ENCODE measurements around the gene C10orf71. TPM values are rescaled to one million over a fixed set of nuclear protein-coding genes. Genes with fewer than 3 reads are reported as not detected.

Gene C10orf71
- total RNA-seq, 1 experiment from 2014 or later, result not detected

DNA sequence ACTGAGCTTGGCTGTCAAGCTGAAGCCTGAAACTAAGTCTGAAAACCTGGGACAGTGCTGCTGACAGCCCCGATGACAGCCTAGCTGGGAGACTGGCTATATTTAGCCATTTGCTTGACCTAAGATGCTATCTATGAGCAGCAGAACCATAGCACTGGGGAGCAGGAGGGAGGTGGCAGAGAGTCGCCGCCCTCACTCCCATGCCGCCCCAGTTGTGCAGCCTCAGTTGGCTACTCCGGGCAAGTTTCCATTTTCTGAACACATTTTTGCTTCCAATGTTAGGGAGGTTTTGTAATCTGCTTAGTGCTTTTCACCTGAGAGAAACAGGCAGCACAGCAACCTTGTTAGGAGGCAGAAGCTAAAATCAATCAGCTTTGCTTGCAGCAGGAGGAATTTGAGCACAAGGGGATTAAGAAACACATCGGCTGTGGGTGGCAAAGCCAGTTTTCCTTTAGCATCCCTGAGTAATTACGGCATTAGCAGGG, 20.4 kb upstream of the C10orf71 start:
- Mint-ChIP-seq H3K36me3 (ENCODE audit: insufficient read depth, unreplicated experiment) (no peaks in the 10 kb centered on the region), H3K4me3 (ENCODE audit: unreplicated experiment) (no peak overlapping the region), H3K27ac (ENCODE audit: low read depth, unreplicated experiment) (no peak overlapping the region), H3K9me3 (ENCODE audit: unreplicated experiment) (no peaks in the 10 kb centered on the region), H3K27me3 (ENCODE audit: insufficient read depth, unreplicated experiment) (peaks cover 19% of the 10 kb centered on the region), H3K4me1 (ENCODE audit: insufficient read depth, unreplicated experiment) (no peaks in the 10 kb centered on the region)
- DNase-seq (ENCODE audit: unreplicated experiment), result no peak
- intact Hi-C loops (cut with micrococcal nuclease), result no loop called here
- CTCF ChIA-PET, result interaction anchor here (0.6 to 0.7 kb wide), 2 partner anchors 45 to 317 kb away, joined by 3 read pairs; no protein-coding TSS in a partner anchor
- BruUV-seq (replicated peaks), result no TSS peak
- TF ChIP-seq, protein P1, sequence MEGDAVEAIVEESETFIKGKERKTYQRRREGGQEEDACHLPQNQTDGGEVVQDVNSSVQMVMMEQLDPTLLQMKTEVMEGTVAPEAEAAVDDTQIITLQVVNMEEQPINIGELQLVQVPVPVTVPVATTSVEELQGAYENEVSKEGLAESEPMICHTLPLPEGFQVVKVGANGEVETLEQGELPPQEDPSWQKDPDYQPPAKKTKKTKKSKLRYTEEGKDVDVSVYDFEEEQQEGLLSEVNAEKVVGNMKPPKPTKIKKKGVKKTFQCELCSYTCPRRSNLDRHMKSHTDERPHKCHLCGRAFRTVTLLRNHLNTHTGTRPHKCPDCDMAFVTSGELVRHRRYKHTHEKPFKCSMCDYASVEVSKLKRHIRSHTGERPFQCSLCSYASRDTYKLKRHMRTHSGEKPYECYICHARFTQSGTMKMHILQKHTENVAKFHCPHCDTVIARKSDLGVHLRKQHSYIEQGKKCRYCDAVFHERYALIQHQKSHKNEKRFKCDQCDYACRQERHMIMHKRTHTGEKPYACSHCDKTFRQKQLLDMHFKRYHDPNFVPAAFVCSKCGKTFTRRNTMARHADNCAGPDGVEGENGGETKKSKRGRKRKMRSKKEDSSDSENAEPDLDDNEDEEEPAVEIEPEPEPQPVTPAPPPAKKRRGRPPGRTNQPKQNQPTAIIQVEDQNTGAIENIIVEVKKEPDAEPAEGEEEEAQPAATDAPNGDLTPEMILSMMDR (IDR thresholded peaks at IDR 0.05; ENCODE audit: unreplicated experiment), result no peak
- POLR2A ChIA-PET, result no interaction called here

- H3K36me3 Mint-ChIP-seq (ENCODE audit: insufficient read depth, unreplicated experiment), result no peaks in the 10 kb centered on the region
- no peaks in the 10 kb centered on the region for H3K4me1 Mint-ChIP-seq (ENCODE audit: insufficient read depth, unreplicated experiment)
- no TSS peak for BruUV-seq (replicated peaks)
- TF ChIP-seq, protein P1 (IDR thresholded peaks at IDR 0.05; ENCODE audit: unreplicated experiment), result no peak
- POLR2A ChIA-PET, result no interaction called here
- no peak for DNase-seq (ENCODE audit: unreplicated experiment)
- H3K27ac Mint-ChIP-seq (ENCODE audit: low read depth, unreplicated experiment), result no peak overlapping the region
- no peak overlapping the region for H3K4me3 Mint-ChIP-seq (ENCODE audit: unreplicated experiment)
- H3K9me3 Mint-ChIP-seq (ENCODE audit: unreplicated experiment), result no peaks in the 10 kb centered on the region
- H3K27me3 Mint-ChIP-seq (ENCODE audit: insufficient read depth, unreplicated experiment), result peaks cover 19% of the 10 kb centered on the region
- CTCF ChIA-PET, result interaction anchor here (0.6 kb wide), 2 partner anchors 45 to 210 kb away, joined by 3 read pairs; no protein-coding TSS in a partner anchor
- intact Hi-C loops (cut with micrococcal nuclease), result no loop called here
Observed at GRCh38 chr10:49279015-49279880, 19.7 kb upstream of the C10orf71 start.

DNA sequence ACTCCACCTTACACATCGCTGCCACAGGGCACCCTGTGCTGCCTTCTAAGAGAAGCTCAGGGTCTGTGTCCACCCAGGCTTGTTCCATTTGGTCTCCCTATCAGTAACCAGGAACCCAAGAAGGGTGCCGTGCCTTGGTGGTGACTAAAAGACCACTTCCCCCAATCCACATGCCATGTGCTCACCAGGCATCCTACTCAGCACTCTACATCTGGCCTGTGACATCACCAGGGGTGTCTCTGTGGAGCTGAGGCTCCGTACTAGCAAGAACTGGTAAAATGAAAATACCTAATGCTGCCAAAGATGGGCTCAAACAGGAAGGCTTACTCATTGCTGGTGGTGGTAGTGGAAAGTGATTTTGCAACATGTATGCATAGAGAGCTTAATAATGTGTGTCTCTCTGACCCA, 19.0 kb upstream of the C10orf71 start:
- no TSS peak for BruUV-seq (replicated peaks)
- POLR2A ChIA-PET, result no interaction called here
- DNase-seq (ENCODE audit: unreplicated experiment), result peak; percentile 80
- TF ChIP-seq, protein P1 (IDR thresholded peaks at IDR 0.05; ENCODE audit: unreplicated experiment), result no peak
- H3K9me3 Mint-ChIP-seq (ENCODE audit: unreplicated experiment), result no peaks in the 10 kb centered on the region
- no peaks in the 10 kb centered on the region for H3K36me3 Mint-ChIP-seq (ENCODE audit: insufficient read depth, unreplicated experiment)
- no peak overlapping the region for H3K4me3 Mint-ChIP-seq (ENCODE audit: unreplicated experiment)
- intact Hi-C loops (cut with micrococcal nuclease), result no loop called here
- no peak overlapping the region for H3K27ac Mint-ChIP-seq (ENCODE audit: low read depth, unreplicated experiment)
- no peaks in the 10 kb centered on the region for H3K4me1 Mint-ChIP-seq (ENCODE audit: insufficient read depth, unreplicated experiment)
- CTCF ChIA-PET, result interaction anchor here (0.6 kb wide), 2 partner anchors 209 to 948 kb away, joined by 3 read pairs; no protein-coding TSS in a partner anchor
- peaks cover 19% of the 10 kb centered on the region for H3K27me3 Mint-ChIP-seq (ENCODE audit: insufficient read depth, unreplicated experiment)

- TF ChIP-seq, protein P1 (IDR thresholded peaks at IDR 0.05; ENCODE audit: unreplicated experiment), result no peak
- CTCF ChIA-PET, result interaction anchor here (0.8 to 1.0 kb wide), 2 partner anchors 14 to 16 kb away, joined by 3 to 4 read pairs; no protein-coding TSS in a partner anchor
- Mint-ChIP-seq H3K4me3 (ENCODE audit: unreplicated experiment) (no peak overlapping the region), H3K27ac (ENCODE audit: low read depth, unreplicated experiment) (no peak overlapping the region), H3K9me3 (ENCODE audit: unreplicated experiment) (no peaks in the 10 kb centered on the region), H3K27me3 (ENCODE audit: insufficient read depth, unreplicated experiment) (peaks cover 19% of the 10 kb centered on the region), H3K36me3 (ENCODE audit: insufficient read depth, unreplicated experiment) (no peaks in the 10 kb centered on the region), H3K4me1 (ENCODE audit: insufficient read depth, unreplicated experiment) (no peaks in the 10 kb centered on the region)
- POLR2A ChIA-PET, result no interaction called here
- no TSS peak for BruUV-seq (replicated peaks)
- intact Hi-C loops (cut with micrococcal nuclease), result no loop called here
- DNase-seq (ENCODE audit: unreplicated experiment), result no peak
Observed at GRCh38 chr10:49281461-49281860, 17.5 kb upstream of the C10orf71 start.

Measured in MCF 10A (cell line).